PC-3 (cell line): ENCODE results near the gene BPHL.

Source experiments
- EZH2 ChIP-seq: fragments of 300-600 bp; sonication (generic); IDR thresholded peaks from one replicate; pipeline ENCODE4 v1.6.1; 2017; ENCODE audit warnings: antibody characterized with exemption, mild to moderate bottlenecking, low read length; ENCODE audit not compliant: unreplicated experiment
- EZH2phosphoT487 ChIP-seq: fragments of 300-600 bp; sonication (generic); IDR thresholded peaks from 2 replicates; pipeline ENCODE4 v1.6.1; 2018; ENCODE audit warnings: mild to moderate bottlenecking, antibody characterized with exemption, low read length, borderline replicate concordance
- TF ChIP-seq, protein P1 (sequence below): fragments of 300-600 bp; sonication (generic); conservative IDR thresholded peaks from 2 replicates; pipeline ENCODE4 v1.5.1; 2017; ENCODE audit warnings: antibody characterized with exemption, low read depth, mild to moderate bottlenecking, low read length

DNA sequence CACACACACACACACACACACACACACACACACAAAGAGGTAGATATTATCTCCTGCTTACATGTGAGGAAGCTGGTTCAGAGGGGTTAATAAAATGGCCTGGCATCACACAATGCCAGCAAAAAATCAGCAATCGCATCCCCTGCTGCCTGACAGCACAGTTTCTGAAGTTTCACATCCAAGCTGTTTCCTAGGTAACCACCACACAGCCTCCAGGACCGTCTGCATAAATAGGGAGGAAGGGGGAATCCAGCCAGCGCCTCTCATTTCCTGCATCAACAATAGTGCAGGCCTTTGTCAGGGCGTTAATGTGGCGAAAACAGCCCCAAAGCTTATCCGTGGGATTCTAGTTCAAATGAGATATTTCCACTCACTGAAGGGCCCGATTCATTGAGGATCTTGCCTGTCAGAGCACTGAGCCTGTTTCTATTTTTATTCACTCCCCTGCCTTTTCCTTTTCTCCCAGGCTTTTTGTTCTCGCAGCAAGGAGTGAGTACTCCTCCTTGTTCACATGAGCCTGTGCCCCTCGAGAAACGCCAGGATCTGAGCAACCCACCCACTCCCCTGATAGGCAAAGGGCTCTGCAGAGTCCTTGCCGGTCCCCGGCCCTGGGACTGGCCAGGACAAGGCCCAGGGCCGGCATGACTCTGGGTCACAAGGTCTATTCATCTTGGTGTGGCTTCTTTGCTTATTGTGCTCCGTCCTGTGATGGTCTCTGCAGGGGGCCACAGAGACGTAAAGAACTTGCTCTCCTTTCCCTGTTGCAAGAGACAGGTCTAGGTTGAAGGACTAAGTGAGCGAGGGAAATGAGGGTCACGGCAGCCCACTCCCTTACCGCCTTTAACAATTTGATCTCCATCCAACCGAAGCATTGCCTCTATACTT lies 76.3 kb downstream of the BPHL start:
- TF ChIP-seq, protein P1, sequence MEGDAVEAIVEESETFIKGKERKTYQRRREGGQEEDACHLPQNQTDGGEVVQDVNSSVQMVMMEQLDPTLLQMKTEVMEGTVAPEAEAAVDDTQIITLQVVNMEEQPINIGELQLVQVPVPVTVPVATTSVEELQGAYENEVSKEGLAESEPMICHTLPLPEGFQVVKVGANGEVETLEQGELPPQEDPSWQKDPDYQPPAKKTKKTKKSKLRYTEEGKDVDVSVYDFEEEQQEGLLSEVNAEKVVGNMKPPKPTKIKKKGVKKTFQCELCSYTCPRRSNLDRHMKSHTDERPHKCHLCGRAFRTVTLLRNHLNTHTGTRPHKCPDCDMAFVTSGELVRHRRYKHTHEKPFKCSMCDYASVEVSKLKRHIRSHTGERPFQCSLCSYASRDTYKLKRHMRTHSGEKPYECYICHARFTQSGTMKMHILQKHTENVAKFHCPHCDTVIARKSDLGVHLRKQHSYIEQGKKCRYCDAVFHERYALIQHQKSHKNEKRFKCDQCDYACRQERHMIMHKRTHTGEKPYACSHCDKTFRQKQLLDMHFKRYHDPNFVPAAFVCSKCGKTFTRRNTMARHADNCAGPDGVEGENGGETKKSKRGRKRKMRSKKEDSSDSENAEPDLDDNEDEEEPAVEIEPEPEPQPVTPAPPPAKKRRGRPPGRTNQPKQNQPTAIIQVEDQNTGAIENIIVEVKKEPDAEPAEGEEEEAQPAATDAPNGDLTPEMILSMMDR = no peak
- no peak for TF ChIP-seq EZH2phosphoT487
- TF ChIP-seq EZH2 = no peak
